Skeletal muscle cell (primary cell): ENCODE data around the gene HPF1.
"Not testable (repeated sequence)": the region's sequence is repeated elsewhere in the genome, so short reads cannot be mapped to it uniquely, and the experiment has no call there.

Experiments used
- DNase-seq: peaks from one replicate; pipeline ENCODE4 v3.0.0-alpha.2; 2010; ENCODE audit warnings: low read depth
- H3K4me3 ChIP-seq: 2 replicates; pipeline ENCODE4 v1.5.1; 2011; ENCODE audit warnings: low read depth, mild to moderate bottlenecking, control low read depth, low read length, moderate library complexity

HPF1 gene

DNA sequence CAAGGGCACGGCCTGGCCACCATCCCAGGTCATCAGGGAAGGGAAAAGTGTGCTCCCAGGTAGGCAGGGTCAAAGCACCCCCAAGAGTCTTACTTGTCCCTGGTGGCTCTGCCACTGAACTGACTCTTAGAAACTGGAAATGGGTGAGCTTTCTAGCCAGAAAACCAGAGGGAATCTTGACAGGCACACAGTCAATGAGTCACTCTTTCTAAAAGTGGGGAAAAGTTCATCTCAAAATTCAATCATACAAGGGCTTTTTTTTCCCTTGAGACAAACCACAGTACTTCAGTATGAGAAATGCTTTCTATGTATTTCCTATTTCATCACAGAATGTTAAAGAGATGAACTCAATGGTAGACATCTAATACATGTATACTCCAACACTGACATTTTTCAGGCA, 12.5 kb downstream of the HPF1 start:
- no peak overlapping the region for H3K4me3 ChIP-seq
- DNase-seq: peak; percentile 52

DNA sequence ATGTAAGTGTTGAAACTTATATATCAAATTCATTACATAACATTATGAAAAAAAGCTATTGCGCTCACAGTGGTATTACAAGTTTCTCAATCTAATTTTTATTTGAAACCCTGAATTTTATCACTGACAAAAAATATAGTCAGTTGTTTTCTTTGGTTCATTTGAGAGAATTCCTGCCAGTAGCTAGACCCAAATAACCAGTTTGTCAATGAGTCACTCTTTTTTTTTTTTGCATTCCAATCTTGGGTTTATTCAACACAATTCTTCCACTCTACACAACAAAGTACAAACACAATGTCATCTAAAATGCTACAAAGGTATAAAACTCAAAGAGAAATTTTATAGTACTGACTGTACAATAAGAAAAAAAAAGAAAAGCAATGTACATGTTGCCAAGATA, 13.1 kb downstream of the HPF1 start:
- DNase-seq: no peak
- H3K4me3 ChIP-seq: no peak overlapping the region

DNA sequence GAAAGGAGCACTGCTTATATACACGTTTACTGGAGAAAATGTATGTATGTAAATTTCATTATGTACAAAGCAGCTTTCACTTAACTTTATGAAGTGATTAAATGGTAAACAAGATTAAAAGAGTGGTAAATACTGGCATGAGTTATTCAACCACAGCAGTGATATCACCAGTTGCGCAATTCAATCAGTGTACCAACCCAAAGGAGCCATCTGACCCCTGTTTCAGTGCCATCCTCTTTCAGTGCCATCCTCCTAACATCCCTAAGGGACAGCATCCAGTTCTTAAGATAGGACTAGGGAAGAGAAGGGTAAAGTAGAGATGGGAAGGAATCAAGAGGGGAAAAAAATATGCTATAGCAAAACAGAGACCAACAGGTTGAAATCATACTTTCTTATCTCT, 16.2 kb downstream of the HPF1 start:
- no peak for DNase-seq
- no peak overlapping the region for H3K4me3 ChIP-seq

DNA sequence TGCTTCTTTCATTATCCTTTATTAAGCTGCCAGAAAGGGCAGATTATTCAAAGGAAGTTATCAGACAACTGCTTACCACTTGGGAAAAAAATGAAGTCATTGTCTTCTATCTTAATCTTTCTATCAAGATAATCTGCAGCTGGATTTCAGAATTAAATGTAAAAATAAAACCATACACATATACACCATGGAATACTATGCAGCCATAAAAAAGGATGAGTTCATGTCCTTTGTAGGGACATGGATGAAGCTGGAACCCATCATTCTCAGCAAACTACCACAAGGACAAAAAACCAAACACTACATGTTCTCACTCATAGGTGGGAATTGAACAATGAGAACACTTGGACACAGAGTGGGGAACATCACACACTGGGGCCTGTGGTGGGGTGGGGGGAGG, 19.1 kb downstream of the HPF1 start:
- DNase-seq: not testable (repeated sequence)

DNA sequence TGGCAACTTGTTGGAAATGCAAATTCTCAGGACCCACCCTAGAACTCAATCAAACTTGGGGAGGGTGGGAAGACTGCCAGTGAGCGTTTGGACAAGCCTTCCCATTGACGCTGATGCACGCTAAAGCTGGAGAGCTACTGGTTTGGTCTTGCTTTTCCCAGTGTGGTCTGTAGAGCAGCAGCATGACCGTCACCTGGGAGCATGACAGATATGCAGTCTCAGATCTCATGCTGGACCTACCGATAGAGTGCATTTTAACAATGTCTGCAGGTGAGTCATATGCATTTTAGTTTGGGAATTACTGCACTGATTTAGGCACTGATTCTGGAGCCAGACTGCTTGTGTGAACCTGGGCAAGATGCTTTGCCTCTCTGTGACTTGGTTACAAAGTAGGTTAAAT, 27.2 kb downstream of the HPF1 start:
- no peak for DNase-seq
- H3K4me3 ChIP-seq: no peak overlapping the region

More for the DNA sequence above, 19.1 kb downstream of the HPF1 start:
- not testable (repeated sequence) for H3K4me3 ChIP-seq

DNA sequence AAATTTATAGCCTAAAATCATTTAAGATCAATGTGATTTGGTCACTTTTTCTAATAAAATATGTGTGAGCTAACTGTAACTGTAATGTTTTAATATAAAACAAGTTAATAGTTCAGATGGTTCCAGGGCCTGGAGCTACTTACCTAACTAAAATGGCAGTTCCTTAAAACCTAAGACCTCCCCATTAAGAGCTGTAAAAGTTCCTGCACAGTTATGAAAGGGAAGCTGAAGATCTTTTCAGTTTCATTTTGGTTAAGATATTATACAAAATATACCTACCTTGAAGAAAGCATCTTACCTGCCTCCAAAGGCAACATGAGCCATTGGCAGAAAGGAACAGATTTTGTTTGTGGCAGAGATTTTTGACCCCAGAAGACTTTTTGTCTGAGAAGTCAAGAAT, 30.1 kb downstream of the HPF1 start:
- DNase-seq: no peak
- H3K4me3 ChIP-seq: no peak overlapping the region

DNA sequence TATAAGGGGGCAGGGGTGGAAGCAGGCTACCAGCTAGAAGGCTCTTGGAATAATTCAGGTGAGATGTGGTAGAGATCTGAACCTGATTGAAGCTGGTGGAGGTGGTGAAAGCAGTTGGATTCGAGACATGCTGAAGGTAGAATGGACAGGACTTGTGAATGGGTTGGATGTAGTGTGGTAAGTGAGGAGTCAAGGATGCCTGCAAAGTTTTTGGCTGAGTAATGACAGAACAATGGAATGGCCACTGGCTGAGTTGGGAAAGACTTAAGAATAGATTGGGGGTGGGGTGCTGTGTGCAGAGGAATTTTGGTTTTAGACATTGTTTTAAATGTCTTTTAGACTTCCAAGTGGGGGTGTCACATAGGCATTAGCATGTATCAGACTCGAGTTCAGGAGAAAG, 33.5 kb downstream of the HPF1 start:
- H3K4me3 ChIP-seq: no peak overlapping the region
- no peak for DNase-seq

DNA sequence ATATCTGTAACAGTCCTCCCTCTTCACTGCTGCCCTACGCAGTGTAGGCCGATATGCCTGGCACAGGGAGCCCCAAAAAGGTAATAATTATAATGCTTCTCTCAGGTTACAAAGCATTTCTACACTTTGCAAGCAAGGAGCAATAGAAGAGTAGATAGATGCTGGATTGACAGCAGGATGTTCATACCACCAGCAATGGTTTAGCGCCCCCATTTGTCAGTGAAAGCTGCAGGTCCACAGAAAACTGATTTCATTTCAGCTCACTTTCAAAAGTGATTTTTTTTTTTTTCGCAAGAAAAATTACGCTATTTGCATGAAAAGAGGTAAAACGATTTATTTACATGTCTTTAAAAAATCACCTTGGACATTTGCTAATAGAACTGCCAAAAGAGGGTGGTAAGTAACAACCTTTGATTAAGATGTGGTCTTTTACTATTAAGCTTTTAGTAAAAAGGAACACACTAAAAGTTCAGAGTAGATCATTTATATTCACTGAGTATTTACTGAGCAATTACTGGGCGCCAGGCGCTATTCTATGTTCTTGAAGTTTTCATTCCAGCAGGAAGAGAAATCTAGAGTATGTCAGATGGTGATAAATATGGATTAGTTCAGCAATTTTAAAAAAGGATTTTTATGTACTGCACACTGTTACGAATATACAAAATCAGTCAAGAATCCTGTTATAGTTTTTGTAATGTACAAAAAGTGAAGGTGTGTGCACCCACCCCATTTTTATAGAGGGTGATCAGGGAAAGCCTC, 34.4 kb downstream of the HPF1 start:
- H3K4me3 ChIP-seq: no peak overlapping the region
- no peak for DNase-seq

DNA sequence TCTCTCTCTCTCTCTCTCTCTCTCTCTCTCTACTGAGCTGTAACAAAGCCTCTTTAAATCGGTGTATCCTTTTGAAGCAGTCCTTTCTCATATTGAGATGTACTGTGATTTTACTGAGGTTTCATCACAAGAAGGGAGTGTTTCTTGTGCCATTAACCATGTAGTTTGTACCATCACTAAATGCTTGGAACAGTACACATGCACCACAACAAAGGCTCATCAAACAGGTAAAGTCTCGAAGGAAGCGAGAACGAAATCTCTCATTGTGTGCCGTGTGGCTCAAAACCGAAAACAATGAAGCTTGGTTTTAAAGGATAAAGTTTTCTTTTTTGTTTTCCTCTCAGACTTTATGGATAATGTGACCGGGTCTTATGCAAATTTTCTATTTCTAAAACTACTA, 37.2 kb downstream of the HPF1 start:
- no peak for DNase-seq
- no peak overlapping the region for H3K4me3 ChIP-seq

DNA sequence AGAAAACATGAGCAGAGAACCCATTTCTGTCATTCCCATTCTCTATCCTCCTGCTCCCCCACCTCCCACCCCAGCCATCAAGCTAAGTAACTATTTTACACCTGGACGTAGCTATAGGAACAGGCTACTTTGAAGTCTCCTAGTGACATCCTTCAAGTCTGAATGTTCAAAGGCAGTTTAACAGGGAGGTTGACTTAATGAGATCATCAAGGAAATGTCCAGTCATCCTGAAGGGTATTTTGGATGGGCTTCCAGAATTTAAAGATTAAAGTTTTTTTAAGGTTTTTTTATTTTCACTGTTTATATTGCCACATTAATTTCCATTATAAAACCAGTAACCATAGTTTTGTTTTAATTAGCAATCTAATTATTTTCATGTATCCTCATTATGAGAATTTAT, 41.1 kb downstream of the HPF1 start:
- H3K4me3 ChIP-seq: no peak overlapping the region
- no peak for DNase-seq

DNA sequence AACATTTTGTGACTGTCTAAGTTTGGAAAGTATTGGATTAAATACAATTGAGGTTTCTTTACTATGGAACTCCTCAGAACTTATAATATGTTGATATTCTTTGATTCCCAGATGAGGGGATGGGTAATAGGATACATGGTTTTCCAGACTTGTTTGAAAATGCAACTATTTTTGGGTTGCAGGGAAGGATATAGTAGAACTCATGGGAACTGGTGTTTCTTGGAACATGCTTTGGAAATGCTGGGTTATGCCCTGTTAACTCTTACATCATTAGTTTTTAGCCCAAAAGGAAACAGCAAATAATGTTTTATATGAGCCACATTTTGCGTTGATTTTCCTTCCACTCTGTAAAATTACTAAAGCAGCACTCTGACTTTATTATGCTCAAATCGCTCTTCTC, 41.9 kb downstream of the HPF1 start:
- H3K4me3 ChIP-seq: no peak overlapping the region
- DNase-seq: no peak

DNA sequence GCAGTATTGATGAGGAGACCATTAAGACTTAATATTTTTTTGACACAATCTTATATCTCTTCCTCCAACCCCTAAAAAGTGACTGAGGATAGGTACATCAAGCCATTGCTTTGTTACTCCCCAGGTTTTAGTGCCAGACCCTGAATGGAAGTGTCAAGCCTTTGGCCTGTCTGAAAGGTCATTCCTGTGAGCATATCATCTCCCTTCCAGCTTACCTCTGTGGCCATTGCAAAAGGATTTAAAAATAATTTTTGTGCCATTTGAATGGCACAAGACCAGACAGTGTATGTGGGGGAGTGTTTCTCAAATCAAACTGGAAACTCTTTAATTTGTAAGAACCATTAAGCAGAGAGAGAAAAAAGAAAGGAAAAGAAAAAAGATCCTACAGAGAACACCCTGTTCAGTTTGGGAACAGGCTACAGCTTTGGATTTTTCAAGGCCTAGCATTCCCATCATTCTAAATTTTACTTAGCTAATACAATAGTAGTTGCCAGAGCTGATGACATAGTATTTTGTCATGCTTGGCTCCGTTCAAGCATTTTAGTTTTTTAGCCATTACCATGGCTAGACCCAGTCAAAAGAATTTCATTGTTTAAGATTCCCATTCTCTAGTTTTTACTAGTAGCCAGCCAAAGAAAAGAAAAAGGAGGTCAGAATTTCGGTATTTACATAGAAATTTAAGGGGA, 49.6 kb downstream of the HPF1 start:
- DNase-seq: no peak
- H3K4me3 ChIP-seq: no peak overlapping the region

DNA sequence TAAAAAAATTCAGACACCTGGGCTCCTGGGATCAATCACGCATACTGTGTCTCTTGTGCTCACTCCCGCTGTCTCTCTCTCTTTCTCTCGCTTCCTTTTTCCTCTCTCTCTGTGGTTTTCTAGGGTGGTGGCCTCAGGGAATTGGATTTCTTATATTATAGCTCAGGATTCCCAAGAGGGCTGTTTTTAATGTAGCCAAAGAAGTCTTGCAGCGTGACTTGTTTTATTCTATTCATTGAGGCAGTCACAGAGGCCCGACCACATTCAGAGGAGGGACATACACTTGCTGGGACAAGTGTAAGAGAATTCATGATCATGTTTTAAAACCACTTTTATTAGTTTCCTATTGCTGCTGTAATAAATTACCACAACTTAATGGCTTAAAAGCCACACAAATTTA, 59.4 kb downstream of the HPF1 start:
- DNase-seq: no peak
- H3K4me3 ChIP-seq: no peak overlapping the region

DNA sequence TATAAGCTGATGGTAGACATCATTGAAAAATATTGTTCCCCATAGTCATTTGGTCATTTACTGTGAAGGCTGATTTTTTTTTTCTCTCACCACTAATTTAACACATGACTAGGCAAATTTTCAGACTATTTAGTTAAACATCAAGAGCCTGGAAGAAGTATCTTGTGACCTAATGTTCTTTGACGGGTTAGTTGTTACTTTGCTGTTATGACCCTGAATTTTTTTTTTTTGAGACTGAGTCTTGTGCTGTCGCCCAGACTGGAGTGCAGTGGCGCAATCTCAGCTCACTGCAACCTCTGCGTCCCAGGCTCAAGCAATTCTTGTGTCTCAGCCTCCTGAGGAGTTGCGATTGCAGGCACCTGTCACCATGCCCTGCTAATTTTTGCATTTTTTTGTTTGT, 67.0 kb downstream of the HPF1 start:
- DNase-seq: no peak
- H3K4me3 ChIP-seq: no peak overlapping the region

DNA sequence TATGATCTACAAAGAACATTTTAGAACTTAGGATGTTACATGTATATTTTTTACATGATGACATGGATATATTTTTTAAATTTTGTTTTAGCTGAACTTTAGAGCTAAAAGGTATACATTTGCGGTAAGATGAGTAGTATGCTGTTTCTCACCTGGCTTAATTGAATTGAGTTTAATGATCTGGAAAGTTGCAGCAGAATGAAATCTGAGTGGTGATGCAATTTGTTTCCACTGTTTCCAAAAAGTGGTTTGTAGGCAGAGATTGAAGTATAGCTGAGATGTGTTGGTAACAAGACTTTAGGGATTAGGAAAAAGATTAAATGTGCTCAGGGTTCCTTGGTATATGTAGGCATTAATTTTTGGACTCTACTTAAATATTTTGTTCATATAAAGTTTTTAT, 68.1 kb downstream of the HPF1 start:
- H3K4me3 ChIP-seq: no peak overlapping the region
- DNase-seq: no peak

DNA sequence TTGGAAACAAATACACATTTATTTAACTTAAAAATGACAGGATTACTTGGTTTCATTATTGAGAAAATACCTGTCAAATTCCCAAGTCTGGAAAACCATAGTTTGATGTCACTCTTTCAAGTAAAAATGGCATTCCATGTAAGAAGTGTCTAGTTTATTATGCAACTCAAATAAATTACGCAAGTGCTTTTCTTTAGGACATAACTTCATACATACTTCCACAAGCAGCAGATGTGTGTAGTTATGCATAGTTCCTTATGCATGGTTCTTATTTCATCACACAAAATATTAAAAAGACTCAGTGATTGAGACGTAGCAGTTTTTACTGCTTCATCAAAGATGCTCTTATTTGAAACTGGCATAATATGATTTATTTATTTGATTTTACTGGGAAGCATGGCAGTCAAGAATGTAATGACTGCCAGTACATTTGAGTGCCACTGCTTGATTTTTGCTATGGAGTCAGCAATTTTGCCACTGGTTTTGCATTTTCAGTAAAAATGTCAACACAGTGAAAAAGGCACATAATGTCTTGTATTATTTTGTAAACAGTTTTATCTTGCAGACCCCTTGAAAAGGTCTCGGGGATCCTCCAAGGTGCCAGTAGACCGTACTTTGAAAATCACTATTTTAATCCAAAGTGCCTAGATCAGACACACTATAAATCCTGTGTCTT, 75.2 kb downstream of the HPF1 start:
- DNase-seq: peak; percentile 5
- no peak overlapping the region for H3K4me3 ChIP-seq
